ENCODE measurements around the gene GOLGA6L10. TPM values are rescaled to one million over a fixed set of nuclear protein-coding genes. Genes with fewer than 3 reads are reported as not detected.
"Not testable (repeated sequence)": the region's sequence is repeated elsewhere in the genome, so short reads cannot be mapped to it uniquely, and the experiment has no call there.

Gene GOLGA6L10
- total RNA-seq, result 0.20 and 0.44 TPM in 2 replicates

GRCh38 chr15:82349375-82349774, at the start of gene GOLGA6L10:
GOLGA6L10 (minus strand) TSS chr15:82349475; CDS start chr15:82349375, 100 bp downstream.
- not testable (repeated sequence) for DNase-seq (ENCODE audit: low read depth in 2 of 2)

GRCh38 chr15:82398785-82399184, 49.5 kb upstream of the GOLGA6L10 start:
- no peak for DNase-seq (ENCODE audit: low read depth in 2 of 2)

- DNase-seq (ENCODE audit: low read depth in 2 of 2), result no peak
These were observed 48.5 kb upstream of the GOLGA6L10 start for GRCh38 chr15:82397817-82398216.

GRCh38 chr15:82395788-82396187, 46.5 kb upstream of the GOLGA6L10 start:
- not testable (repeated sequence) for DNase-seq (ENCODE audit: low read depth in 2 of 2)

- DNase-seq (ENCODE audit: low read depth in 2 of 2), result no peak
These were observed 44.4 kb upstream of the GOLGA6L10 start for GRCh38 chr15:82393671-82394070.

GRCh38 chr15:82392077-82392476, 42.8 kb upstream of the GOLGA6L10 start:
- DNase-seq (ENCODE audit: low read depth in 2 of 2), result not testable (repeated sequence)

- not testable (repeated sequence) for DNase-seq (ENCODE audit: low read depth in 2 of 2)
These were observed 40.9 kb upstream of the GOLGA6L10 start for GRCh38 chr15:82390152-82390551.

- not testable (repeated sequence) for DNase-seq (ENCODE audit: low read depth in 2 of 2)
These were observed 37.9 kb upstream of the GOLGA6L10 start for GRCh38 chr15:82387209-82387608.

GRCh38 chr15:82381330-82381955, 32.2 kb upstream of the GOLGA6L10 start:
- not testable (repeated sequence) for DNase-seq (ENCODE audit: low read depth in 2 of 2)

- peak in 1 of 2 donors; percentile 12 for DNase-seq (ENCODE audit: low read depth in 2 of 2)
These were observed 30.3 kb upstream of the GOLGA6L10 start for GRCh38 chr15:82379552-82379951.

GRCh38 chr15:82373661-82374060, 24.4 kb upstream of the GOLGA6L10 start:
- not testable (repeated sequence) for DNase-seq (ENCODE audit: low read depth in 2 of 2)

- no peak for DNase-seq (ENCODE audit: low read depth in 2 of 2)
These were observed 22.4 kb upstream of the GOLGA6L10 start for GRCh38 chr15:82371656-82372055.

- not testable (repeated sequence) for DNase-seq (ENCODE audit: low read depth in 2 of 2)
These were observed 18.5 kb upstream of the GOLGA6L10 start for GRCh38 chr15:82367790-82368189.

GRCh38 chr15:82365692-82366323, 16.5 kb upstream of the GOLGA6L10 start:
- DNase-seq (ENCODE audit: low read depth in 2 of 2), result not testable (repeated sequence)

- not testable (repeated sequence) for DNase-seq (ENCODE audit: low read depth in 2 of 2)
These were observed 15.3 kb upstream of the GOLGA6L10 start for GRCh38 chr15:82364548-82364947.

- not testable (repeated sequence) for DNase-seq (ENCODE audit: low read depth in 2 of 2)
These were observed 13.5 kb upstream of the GOLGA6L10 start for GRCh38 chr15:82362790-82363189.

GRCh38 chr15:82360618-82361017, 11.3 kb upstream of the GOLGA6L10 start:
- not testable (repeated sequence) for DNase-seq (ENCODE audit: low read depth in 2 of 2)

- DNase-seq (ENCODE audit: low read depth in 2 of 2), result not testable (repeated sequence)
These were observed 5.8 kb upstream of the GOLGA6L10 start for GRCh38 chr15:82355055-82355454.

GRCh38 chr15:82354546-82354945, 5.3 kb upstream of the GOLGA6L10 start:
- not testable (repeated sequence) for DNase-seq (ENCODE audit: low read depth in 2 of 2)

- DNase-seq (ENCODE audit: low read depth in 2 of 2), result not testable (repeated sequence)
These were observed 1.6 kb downstream of the GOLGA6L10 start for GRCh38 chr15:82347645-82348044.

- not testable (repeated sequence) for DNase-seq (ENCODE audit: low read depth in 2 of 2)
These were observed 4.1 kb downstream of the GOLGA6L10 start for GRCh38 chr15:82345176-82345575.

- DNase-seq (ENCODE audit: low read depth in 2 of 2), result not testable (repeated sequence)
These were observed 4.9 kb downstream of the GOLGA6L10 start for GRCh38 chr15:82344421-82344820.

- not testable (repeated sequence) for DNase-seq (ENCODE audit: low read depth in 2 of 2)
These were observed 5.4 kb downstream of the GOLGA6L10 start for GRCh38 chr15:82343851-82344250.

Measured in lung microvascular endothelial cell (primary cell).